CD4-positive, alpha-beta T cell (primary cell): ENCODE data around the gene MSX1. TPM values are rescaled to one million over a fixed set of nuclear protein-coding genes. Genes with fewer than 3 reads are reported as not detected.

Experiments
- ATAC-seq: fragments of 200-7000 bp; cut with Tn5 transposase; one replicate; pipeline ENCODE4 v1.10.0; 2022; ENCODE audit warnings: mild to moderate bottlenecking; ENCODE audit not compliant: poor library complexity
- CTCF ChIA-PET: fragments of 350-600 bp; sonication (Branson Sonifier 250); formaldehyde crosslinking; loops from one replicate; lab custom pipeline; 2021; ENCODE audit warnings: antibody characterized with exemption, inconsistent platforms; lab: Charles Lee
- POLR2A ChIA-PET: fragments of 350-600 bp; sonication (Branson Sonifier 250); formaldehyde crosslinking; loops from one replicate; lab custom pipeline; 2021; ENCODE audit warnings: antibody characterized with exemption, inconsistent platforms; lab: Charles Lee
- DNase-seq, 14 experiments: peaks; one replicate each; pipeline ENCODE4 v3.0.0-alpha.2; 2013 to 2020; ENCODE audit warnings: mixed read lengths in 2 of 14
- H3K27ac ChIP-seq, 2 donors: one replicate each; pipeline versions ENCODE4 v1.5.1 to v1.7.0; 2013; ENCODE audit warnings: low read length in 2 of 2, low read depth in 1 of 2, mild to moderate bottlenecking in 1 of 2
- H3K27me3 ChIP-seq, 2 experiments: 1 replicate in 1 of 2; 2 replicates in 1 of 2; pipeline versions ENCODE4 v1.6.1 to v1.7.0; 2013; ENCODE audit warnings: low read length in 2 of 2, control low read depth in 1 of 2, mild to moderate bottlenecking in 1 of 2, moderate library complexity in 1 of 2; ENCODE audit not compliant: insufficient read depth in 2 of 2, control insufficient read depth in 1 of 2
- H3K36me3 ChIP-seq: one replicate; pipeline ENCODE4 v1.6.1; 2013; ENCODE audit warnings: low read length, control low read depth; ENCODE audit not compliant: insufficient read depth
- H3K4me1 ChIP-seq: one replicate; pipeline ENCODE4 v1.6.1; 2013; ENCODE audit warnings: low read length, control low read depth; ENCODE audit not compliant: insufficient read depth
- H3K4me3 ChIP-seq: one replicate; pipeline ENCODE4 v1.5.1; 2013; ENCODE audit warnings: mild to moderate bottlenecking, low read length, moderate library complexity
- H3K9me3 ChIP-seq, 2 experiments: 1 replicate in 1 of 2; 2 replicates in 1 of 2; pipeline versions ENCODE4 v1.6.1 to v1.7.0; 2013; ENCODE audit warnings: low read length in 2 of 2, mild to moderate bottlenecking in 2 of 2, control low read depth in 1 of 2, moderate library complexity in 1 of 2; ENCODE audit not compliant: control insufficient read depth in 1 of 2, insufficient read depth in 1 of 2
- H3K27ac Mint-ChIP-seq: one replicate; pipeline ENCODE4 v1.8.0; 2020; ENCODE audit warnings: mixed read lengths
- H3K27me3 Mint-ChIP-seq: one replicate; pipeline ENCODE4 v1.8.0; 2021; ENCODE audit warnings: mixed read lengths
- H3K36me3 Mint-ChIP-seq: one replicate; pipeline ENCODE4 v1.8.0; 2021; ENCODE audit warnings: low read depth, mixed read lengths
- H3K4me1 Mint-ChIP-seq: one replicate; pipeline ENCODE4 v1.8.0; 2021; ENCODE audit warnings: low read depth, mixed read lengths
- H3K4me3 Mint-ChIP-seq: one replicate; pipeline ENCODE4 v1.8.0; 2020; ENCODE audit warnings: mild to moderate bottlenecking, mixed read lengths
- H3K9me3 Mint-ChIP-seq: one replicate; pipeline ENCODE4 v1.8.0; 2020; ENCODE audit warnings: mixed read lengths
- CTCF ChIP-seq: fragments of 200-600 bp; IDR thresholded peaks from one replicate; pipeline ENCODE4 v1.8.0; 2022; ENCODE audit warnings: antibody characterized with exemption, mild to moderate bottlenecking
- intact Hi-C, 2 experiments: fragments of 100-400 bp; cut with DNase I in 1 of 2; cut with micrococcal nuclease in 1 of 2; formaldehyde crosslinking; loops; one replicate each; pipeline versions ENCODE4 v1.15.1 to v1.9.0; 2023 to 2025; cut with DNase I, micrococcal nuclease
- total RNA-seq, 174 experiments: library from RNA in 2 of 174; stranded (reverse) in 2 of 174; gene quantifications; one replicate each; pipeline ENCODE4 v1.2.3 and lab custom pipeline; 2021 to 2026

MSX1 gene
- total RNA-seq, 2 experiments from 2014 or later = not detected

DNA sequence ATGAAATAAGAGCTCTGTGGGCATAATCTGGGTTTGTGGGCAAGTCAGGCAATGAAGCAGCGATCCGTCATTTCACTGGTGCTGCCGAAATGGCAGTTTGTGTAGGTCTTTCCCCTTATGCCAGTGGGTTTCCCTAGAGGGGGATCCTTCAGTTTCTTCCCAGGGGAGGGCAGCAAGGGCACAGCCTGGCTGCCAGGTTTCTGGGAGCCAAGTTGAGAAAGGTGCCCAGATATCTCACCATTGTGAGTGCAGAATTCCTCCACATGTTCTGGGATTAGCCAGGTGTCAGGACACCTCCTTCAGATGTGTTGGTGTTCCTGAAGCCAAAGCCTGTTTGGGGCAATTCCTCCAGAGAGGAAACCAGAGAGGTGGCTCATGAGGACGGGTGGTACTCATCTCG, 28.0 kb downstream of the MSX1 start:
- Mint-ChIP-seq H3K27ac (no peak overlapping the region), H3K27me3 (peaks cover 53% of the 10 kb centered on the region), H3K9me3 (no peaks in the 10 kb centered on the region), H3K4me3 (no peak overlapping the region), H3K36me3 (no peaks in the 10 kb centered on the region), H3K4me1 (no peaks in the 10 kb centered on the region)
- ATAC-seq = no peak
- no peak for DNase-seq
- TF ChIP-seq CTCF = no peak
- no peak overlapping the region for H3K4me3 ChIP-seq
- peaks cover 12% of the 10 kb centered on the region in 2 experiments for H3K27me3 ChIP-seq
- ChIA-PET CTCF (no interaction called here), POLR2A (no interaction called here)
- no peaks in the 10 kb centered on the region for H3K4me1 ChIP-seq
- H3K27ac ChIP-seq = no peak overlapping the region
- H3K9me3 ChIP-seq = no peaks in the 10 kb centered on the region
- no peaks in the 10 kb centered on the region for H3K36me3 ChIP-seq
- intact Hi-C loops = no loop called here

DNA sequence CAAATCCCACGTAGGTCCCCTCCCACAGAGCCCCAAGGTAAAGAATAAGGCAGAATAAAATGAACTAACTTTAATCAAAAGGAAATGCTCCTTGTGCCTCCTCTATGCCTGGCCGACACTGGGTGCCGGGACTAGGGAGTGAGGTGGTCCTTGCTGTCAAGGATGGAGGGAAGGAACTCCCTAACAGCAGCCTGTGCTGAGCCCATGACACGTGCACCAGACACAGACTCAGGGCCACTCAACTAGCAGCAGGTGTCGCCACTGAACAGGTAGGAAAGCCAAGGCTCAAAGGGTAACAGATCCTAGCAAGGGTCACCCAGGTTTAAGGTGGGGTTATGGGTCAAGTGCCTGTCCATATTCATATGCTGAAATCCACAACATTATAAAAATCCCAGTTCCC, 29.2 kb downstream of the MSX1 start:
- H3K4me1 ChIP-seq = no peaks in the 10 kb centered on the region

GRCh38 chr4:4889781-4890180, 30.3 kb downstream of the MSX1 start:
- ATAC-seq = no peak
- H3K36me3 Mint-ChIP-seq = no peaks in the 10 kb centered on the region
- ChIA-PET POLR2A (no interaction called here), CTCF (interaction anchor here (0.7 kb wide), 1 partner anchor 662 kb away, joined by 3 read pairs; no protein-coding TSS in a partner anchor)
- no peaks in the 10 kb centered on the region for H3K4me1 ChIP-seq
- H3K4me3 ChIP-seq = no peak overlapping the region
- H3K27me3 ChIP-seq = peaks cover 12% of the 10 kb centered on the region in 2 experiments
- H3K4me1 Mint-ChIP-seq = no peaks in the 10 kb centered on the region
- no peaks in the 10 kb centered on the region for H3K36me3 ChIP-seq
- peaks cover 60% of the 10 kb centered on the region for H3K27me3 Mint-ChIP-seq
- intact Hi-C loops = no loop called here
- no peak overlapping the region for H3K27ac ChIP-seq
- DNase-seq = no peak
- H3K4me3 Mint-ChIP-seq = no peak overlapping the region
- no peaks in the 10 kb centered on the region for H3K9me3 ChIP-seq
- no peaks in the 10 kb centered on the region for H3K9me3 Mint-ChIP-seq
- TF ChIP-seq CTCF = no peak
- H3K27ac Mint-ChIP-seq = no peak overlapping the region

More for the DNA sequence above, 29.2 kb downstream of the MSX1 start:
- ATAC-seq (no peak), DNase-seq (no peak)
- no peak for TF ChIP-seq CTCF
- Histone ChIP-seq H3K36me3 (no peaks in the 10 kb centered on the region), H3K4me3 (no peak overlapping the region), H3K27ac (no peak overlapping the region), H3K27me3 (peaks cover 12% of the 10 kb centered on the region in 2 experiments), H3K9me3 (no peaks in the 10 kb centered on the region)
- Mint-ChIP-seq H3K27me3 (peaks cover 54% of the 10 kb centered on the region), H3K4me1 (no peaks in the 10 kb centered on the region), H3K27ac (no peak overlapping the region), H3K36me3 (no peaks in the 10 kb centered on the region), H3K9me3 (no peaks in the 10 kb centered on the region), H3K4me3 (no peak overlapping the region)
- intact Hi-C loops = no loop called here
- POLR2A ChIA-PET = no interaction called here
- CTCF ChIA-PET = no interaction called here
